Upper lobe of right lung (tissue), 1 donor: Measurements from ENCODE around the gene FAM187B. TPM values are rescaled to one million over a fixed set of nuclear protein-coding genes. Genes with fewer than 3 reads are reported as not detected.

Experiments used
- ATAC-seq: fragments of 200-7000 bp; cut with Tn5 transposase; one replicate; pipeline ENCODE4 v1.9.1; 2020; ENCODE audit warnings: mild to moderate bottlenecking, moderate library complexity
- DNase-seq: peaks from one replicate; pipeline ENCODE4 v3.0.0-alpha.2; 2020
- H3K27ac ChIP-seq: fragments of 200-600 bp; one replicate; pipeline ENCODE4 v1.8.0; 2022
- H3K27me3 ChIP-seq: fragments of 200-600 bp; one replicate; pipeline ENCODE4 v1.8.0; 2022; ENCODE audit warnings: mild to moderate bottlenecking
- H3K36me3 ChIP-seq: fragments of 200-600 bp; one replicate; pipeline ENCODE4 v1.8.0; 2022
- H3K4me1 ChIP-seq: fragments of 200-600 bp; one replicate; pipeline ENCODE4 v1.8.0; 2022
- H3K4me3 ChIP-seq: fragments of 200-600 bp; one replicate; pipeline ENCODE4 v1.8.0; 2022; ENCODE audit warnings: mild to moderate bottlenecking
- H3K9me3 ChIP-seq: fragments of 200-600 bp; one replicate; pipeline ENCODE4 v1.8.0; 2022
- CTCF ChIP-seq: fragments of 200-600 bp; IDR thresholded peaks from one replicate; pipeline ENCODE4 v1.8.0; 2022; ENCODE audit warnings: antibody characterized with exemption
- intact Hi-C: fragments of 100-400 bp; cut with DNase I; formaldehyde crosslinking; loops from one replicate; pipeline ENCODE4 v1.11.0; 2022
- total RNA-seq: library from RNA; stranded (reverse); fragmentation: NEBNext Ultra II Directional; extraction: Animal tissue kit (Norgen Biotek cat#: 25700); gene quantifications from one replicate; pipeline ENCODE4 v1.2.1, GENCODE V29; 2021
- donor health status: DM: no; HTN: yes; CAD: no; lungs with severe emphysema.

Gene FAM187B
- total RNA-seq, 1 donor from 2014 or later = not detected

DNA sequence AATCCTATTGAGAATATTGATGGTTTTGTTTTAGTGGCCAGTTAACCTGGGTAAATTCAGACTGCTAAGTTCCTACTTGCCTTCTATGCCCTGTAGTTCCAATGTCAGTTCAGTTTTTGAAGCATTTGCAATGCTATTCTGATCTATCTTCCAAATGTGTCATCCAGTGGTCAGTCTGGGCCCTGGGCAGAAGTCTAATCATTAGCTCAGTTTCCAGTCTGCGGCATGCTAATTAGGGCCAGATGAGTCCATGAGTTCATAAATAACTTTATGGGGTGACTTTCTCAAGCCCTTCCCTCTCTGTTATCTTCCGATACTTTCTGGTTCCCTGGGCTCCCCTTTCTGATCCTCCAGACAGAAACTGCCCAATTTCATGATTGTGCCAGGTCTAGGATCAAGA, 32.7 kb downstream of the FAM187B start:
- intact Hi-C loops = no loop called here
- no peak for ATAC-seq
- TF ChIP-seq CTCF = no peak
- no peaks in the 10 kb centered on the region for H3K36me3 ChIP-seq
- no peak overlapping the region for H3K4me3 ChIP-seq
- no peak for DNase-seq
- no peaks in the 10 kb centered on the region for H3K9me3 ChIP-seq
- no peak overlapping the region for H3K27ac ChIP-seq
- no peaks in the 10 kb centered on the region for H3K27me3 ChIP-seq
- no peaks in the 10 kb centered on the region for H3K4me1 ChIP-seq

DNA sequence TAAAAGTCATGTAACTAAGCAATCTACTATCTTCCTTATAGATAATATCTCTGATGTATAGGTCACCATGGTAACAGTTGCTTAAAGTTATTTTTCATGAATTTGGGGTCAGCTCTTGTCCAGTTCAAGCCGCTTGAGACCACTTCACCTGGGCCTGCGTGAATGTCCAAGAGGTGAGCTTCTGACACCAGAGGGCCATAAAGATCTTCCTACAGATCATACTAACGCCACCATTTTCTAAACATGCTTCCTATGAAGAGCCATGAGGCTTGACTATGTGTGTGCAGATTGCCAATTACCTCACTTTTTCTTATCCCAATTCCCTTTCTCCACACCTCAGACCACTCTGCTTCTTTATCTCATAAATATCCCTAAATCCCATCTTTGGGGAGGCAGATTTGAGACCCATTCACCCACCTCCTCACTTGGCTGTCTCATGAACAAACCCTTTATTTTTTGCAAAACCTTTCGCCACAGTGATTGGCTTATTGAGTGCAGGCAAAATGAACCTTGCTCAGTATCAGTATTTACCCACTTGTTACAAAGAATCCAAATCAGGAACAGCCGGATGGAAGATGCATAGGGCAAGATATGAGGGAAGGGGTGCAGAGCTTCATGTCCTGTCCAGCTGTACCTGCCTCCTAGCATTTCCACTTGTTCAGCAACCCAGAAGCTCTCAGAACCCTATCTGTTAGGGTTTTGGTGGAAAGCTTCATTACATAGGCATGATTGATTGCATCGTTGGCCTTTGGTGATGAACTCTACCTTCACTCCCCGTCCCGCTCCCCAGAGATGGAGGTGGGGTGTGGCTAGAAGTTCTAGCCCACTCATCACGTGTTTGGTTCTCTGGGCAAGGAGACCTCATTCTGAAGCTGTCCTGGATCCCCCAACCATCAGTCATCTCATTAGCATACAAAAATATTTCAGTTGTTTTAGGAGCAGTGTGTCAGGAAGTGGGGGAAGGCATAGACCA, 34.2 kb downstream of the FAM187B start:
- no peak for TF ChIP-seq CTCF
- intact Hi-C loops = no loop called here
- Histone ChIP-seq H3K4me1 (no peaks in the 10 kb centered on the region), H3K36me3 (no peaks in the 10 kb centered on the region), H3K27ac (no peak overlapping the region), H3K9me3 (no peaks in the 10 kb centered on the region), H3K27me3 (no peaks in the 10 kb centered on the region), H3K4me3 (no peak overlapping the region)
- no peak for ATAC-seq
- DNase-seq = no peak

GRCh38 chr19:35184884-35185283, 43.7 kb downstream of the FAM187B start:
- no peak for TF ChIP-seq CTCF
- DNase-seq (no peak), ATAC-seq (no peak)
- H3K4me3 ChIP-seq = no peak overlapping the region
- no peaks in the 10 kb centered on the region for H3K27me3 ChIP-seq
- no peaks in the 10 kb centered on the region for H3K36me3 ChIP-seq
- intact Hi-C loops = no loop called here
- H3K27ac ChIP-seq = no peak overlapping the region
- no peaks in the 10 kb centered on the region for H3K9me3 ChIP-seq
- H3K4me1 ChIP-seq = no peaks in the 10 kb centered on the region

DNA sequence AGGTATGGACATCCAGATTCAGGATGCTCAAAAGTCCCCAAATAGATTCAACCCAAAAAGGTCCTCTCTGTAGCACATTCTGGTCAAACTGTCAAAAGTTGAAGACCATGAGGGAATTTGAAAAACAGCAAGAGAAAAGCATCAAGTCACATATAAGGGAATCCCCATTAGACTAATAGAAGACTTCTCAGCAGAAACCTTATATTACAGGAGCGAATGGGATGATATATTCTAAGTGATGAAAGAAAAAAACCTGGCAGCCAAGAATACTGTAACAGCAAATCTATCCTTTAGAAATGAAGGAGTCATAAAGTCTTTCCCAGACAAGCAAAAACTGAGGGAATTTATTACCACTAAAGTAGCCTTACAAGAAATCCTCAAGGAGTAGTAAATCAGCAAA, 44.3 kb downstream of the FAM187B start:
- no peak for TF ChIP-seq CTCF
- Histone ChIP-seq H3K4me1 (no peaks in the 10 kb centered on the region), H3K27ac (no peak overlapping the region), H3K27me3 (no peaks in the 10 kb centered on the region), H3K9me3 (no peaks in the 10 kb centered on the region), H3K36me3 (no peaks in the 10 kb centered on the region), H3K4me3 (no peak overlapping the region)
- ATAC-seq (no peak), DNase-seq (no peak)
- intact Hi-C loops = no loop called here

DNA sequence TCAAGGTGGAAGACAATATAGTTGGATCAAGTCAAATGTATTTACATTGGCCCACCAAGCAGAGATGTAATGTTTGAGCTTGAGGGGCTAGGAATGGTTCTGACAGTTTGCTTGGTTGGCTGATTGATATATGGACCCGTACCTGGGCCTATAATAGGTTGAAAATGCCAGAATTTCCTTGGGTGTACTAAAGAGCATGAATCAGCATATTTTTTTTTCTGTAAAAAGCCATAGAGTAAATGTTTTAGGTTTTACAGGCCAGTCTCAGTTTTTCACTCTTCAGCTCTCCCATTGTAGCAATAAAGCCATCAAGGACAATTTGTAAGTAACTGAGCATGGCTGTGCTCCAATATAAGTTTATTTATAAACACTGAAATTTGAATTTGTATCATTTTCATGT, 47.2 kb downstream of the FAM187B start:
- Histone ChIP-seq H3K4me1 (no peaks in the 10 kb centered on the region), H3K36me3 (no peaks in the 10 kb centered on the region), H3K27ac (no peak overlapping the region), H3K27me3 (no peaks in the 10 kb centered on the region), H3K9me3 (no peaks in the 10 kb centered on the region), H3K4me3 (no peak overlapping the region)
- TF ChIP-seq CTCF = no peak
- DNase-seq (no peak), ATAC-seq (no peak)
- intact Hi-C loops = no loop called here
